Measurements from ENCODE around the gene SRRM2.
A peak's percentile ranks its signal among the peaks of the same experiment; 100 is the strongest.

Gene SRRM2

GRCh38 chr16:2711370-2712062 is 40.9 kb upstream of the SRRM2 start:
- peaks cover 16% of the 10 kb centered on the region for H3K36me3 Mint-ChIP-seq
- H3K27me3 Mint-ChIP-seq, result peaks cover 22% of the 10 kb centered on the region
- no peak overlapping the region for H3K4me3 Mint-ChIP-seq
- ATAC-seq, result no peak
- no peak overlapping the region for H3K27ac Mint-ChIP-seq
- no peaks in the 10 kb centered on the region for H3K9me3 Mint-ChIP-seq
- H3K4me1 Mint-ChIP-seq, result peaks cover 47% of the 10 kb centered on the region

GRCh38 chr16:2712063-2712441 is 40.4 kb upstream of the SRRM2 start:
- Mint-ChIP-seq H3K27ac (no peak overlapping the region), H3K4me1 (peaks cover 48% of the 10 kb centered on the region), H3K4me3 (no peak overlapping the region), H3K36me3 (peaks cover 14% of the 10 kb centered on the region), H3K27me3 (peaks cover 22% of the 10 kb centered on the region), H3K9me3 (no peaks in the 10 kb centered on the region)
- ATAC-seq, result no peak

GRCh38 chr16:2712546-2712945 is 39.9 kb upstream of the SRRM2 start:
- Mint-ChIP-seq H3K4me3 (no peak overlapping the region), H3K27ac (no peak overlapping the region), H3K27me3 (peaks cover 22% of the 10 kb centered on the region), H3K36me3 (peaks cover 14% of the 10 kb centered on the region), H3K9me3 (no peaks in the 10 kb centered on the region), H3K4me1 (peaks cover 48% of the 10 kb centered on the region)
- ATAC-seq, result no peak

GRCh38 chr16:2713523-2713922 is 38.9 kb upstream of the SRRM2 start:
- peaks cover 22% of the 10 kb centered on the region for H3K27me3 Mint-ChIP-seq
- no peak overlapping the region for H3K4me3 Mint-ChIP-seq
- no peaks in the 10 kb centered on the region for H3K9me3 Mint-ChIP-seq
- H3K4me1 Mint-ChIP-seq, result peaks cover 48% of the 10 kb centered on the region
- ATAC-seq, result no peak
- no peak overlapping the region for H3K27ac Mint-ChIP-seq
- peaks cover 6% of the 10 kb centered on the region for H3K36me3 Mint-ChIP-seq

GRCh38 chr16:2713985-2714774 is 38.3 kb upstream of the SRRM2 start:
- peaks cover 48% of the 10 kb centered on the region for H3K4me1 Mint-ChIP-seq
- no peaks in the 10 kb centered on the region for H3K9me3 Mint-ChIP-seq
- peaks cover 22% of the 10 kb centered on the region for H3K27me3 Mint-ChIP-seq
- no peak for ATAC-seq
- H3K4me3 Mint-ChIP-seq, result no peak overlapping the region
- H3K36me3 Mint-ChIP-seq, result peaks cover 6% of the 10 kb centered on the region
- no peak overlapping the region for H3K27ac Mint-ChIP-seq

GRCh38 chr16:2715064-2715463 is 37.4 kb upstream of the SRRM2 start:
- peaks cover 22% of the 10 kb centered on the region for H3K27me3 Mint-ChIP-seq
- H3K36me3 Mint-ChIP-seq, result peaks cover 6% of the 10 kb centered on the region
- H3K4me1 Mint-ChIP-seq, result peaks cover 44% of the 10 kb centered on the region
- H3K9me3 Mint-ChIP-seq, result no peaks in the 10 kb centered on the region
- no peak overlapping the region for H3K27ac Mint-ChIP-seq
- H3K4me3 Mint-ChIP-seq, result peak overlapping the region; percentile 38
- no peak for ATAC-seq

- ATAC-seq, result peak; percentile 63
- peaks cover 22% of the 10 kb centered on the region for H3K27me3 Mint-ChIP-seq
- H3K27ac Mint-ChIP-seq, result no peak overlapping the region
- no peaks in the 10 kb centered on the region for H3K9me3 Mint-ChIP-seq
- no peak overlapping the region for H3K4me3 Mint-ChIP-seq
- peaks cover 39% of the 10 kb centered on the region for H3K4me1 Mint-ChIP-seq
- peaks cover 2% of the 10 kb centered on the region for H3K36me3 Mint-ChIP-seq
Measured at GRCh38 chr16:2715519-2715918, 36.9 kb upstream of the SRRM2 start.

- peaks cover 22% of the 10 kb centered on the region for H3K27me3 Mint-ChIP-seq
- no peak for ATAC-seq
- H3K4me3 Mint-ChIP-seq, result peak overlapping the region; percentile 36
- H3K4me1 Mint-ChIP-seq, result peaks cover 33% of the 10 kb centered on the region
- H3K36me3 Mint-ChIP-seq, result no peaks in the 10 kb centered on the region
- no peak overlapping the region for H3K27ac Mint-ChIP-seq
- H3K9me3 Mint-ChIP-seq, result no peaks in the 10 kb centered on the region
Measured at GRCh38 chr16:2715966-2716885, 36.2 kb upstream of the SRRM2 start.

- ATAC-seq, result no peak
- peaks cover 22% of the 10 kb centered on the region for H3K27me3 Mint-ChIP-seq
- no peak overlapping the region for H3K4me3 Mint-ChIP-seq
- H3K4me1 Mint-ChIP-seq, result peaks cover 26% of the 10 kb centered on the region
- H3K9me3 Mint-ChIP-seq, result no peaks in the 10 kb centered on the region
- H3K36me3 Mint-ChIP-seq, result no peaks in the 10 kb centered on the region
- H3K27ac Mint-ChIP-seq, result no peak overlapping the region
Measured at GRCh38 chr16:2716948-2717347, 35.5 kb upstream of the SRRM2 start.

GRCh38 chr16:2717383-2718263 is 34.8 kb upstream of the SRRM2 start:
- H3K4me1 Mint-ChIP-seq, result peaks cover 26% of the 10 kb centered on the region
- H3K9me3 Mint-ChIP-seq, result no peaks in the 10 kb centered on the region
- H3K27me3 Mint-ChIP-seq, result peaks cover 22% of the 10 kb centered on the region
- H3K27ac Mint-ChIP-seq, result no peak overlapping the region
- no peak for ATAC-seq
- no peak overlapping the region for H3K4me3 Mint-ChIP-seq
- H3K36me3 Mint-ChIP-seq, result no peaks in the 10 kb centered on the region

GRCh38 chr16:2719328-2720063 is 32.9 kb upstream of the SRRM2 start:
- no peaks in the 10 kb centered on the region for H3K36me3 Mint-ChIP-seq
- H3K27me3 Mint-ChIP-seq, result peaks cover 23% of the 10 kb centered on the region
- H3K4me1 Mint-ChIP-seq, result peaks cover 20% of the 10 kb centered on the region
- no peaks in the 10 kb centered on the region for H3K9me3 Mint-ChIP-seq
- ATAC-seq, result no peak
- peak overlapping the region; percentile 29 for H3K4me3 Mint-ChIP-seq
- H3K27ac Mint-ChIP-seq, result no peak overlapping the region

- H3K36me3 Mint-ChIP-seq, result no peaks in the 10 kb centered on the region
- no peak for ATAC-seq
- H3K27me3 Mint-ChIP-seq, result peaks cover 22% of the 10 kb centered on the region
- peaks cover 15% of the 10 kb centered on the region for H3K4me1 Mint-ChIP-seq
- H3K27ac Mint-ChIP-seq, result peak within 1 kb of the TSS; percentile 89
- H3K9me3 Mint-ChIP-seq, result no peaks in the 10 kb centered on the region
- H3K4me3 Mint-ChIP-seq, result peak within 1 kb of the TSS; percentile 88
Measured at GRCh38 chr16:2720064-2720457, 32.4 kb upstream of the SRRM2 start, which contains the start of gene PRSS27. Gene PRSS27, minus strand, starts transcription at chr16:2720224. Its CDS starts 64 bp downstream, at chr16:2720160.

- H3K4me3 Mint-ChIP-seq, result peak overlapping the region; percentile 88
- peak; percentile 93 for ATAC-seq
- H3K36me3 Mint-ChIP-seq, result no peaks in the 10 kb centered on the region
- no peaks in the 10 kb centered on the region for H3K9me3 Mint-ChIP-seq
- peaks cover 6% of the 10 kb centered on the region for H3K4me1 Mint-ChIP-seq
- H3K27ac Mint-ChIP-seq, result peak overlapping the region; percentile 89
- peaks cover 25% of the 10 kb centered on the region for H3K27me3 Mint-ChIP-seq
Measured at GRCh38 chr16:2720719-2721633, 31.5 kb upstream of the SRRM2 start.
